GM19099 (cell line): ENCODE measurements around the gene UACA.

Experiments
- POLR2A ChIP-seq: IDR thresholded peaks from 3 replicates; pipeline ENCODE4 v1.6.1; 2011; ENCODE audit warnings: low read depth; ENCODE audit not compliant: insufficient read length; ENCODE audit errors: extremely low read depth

Gene UACA

GRCh38 chr15:70765504-70766281, 2.3 kb upstream of the UACA start:
- no peak for TF ChIP-seq POLR2A

DNA sequence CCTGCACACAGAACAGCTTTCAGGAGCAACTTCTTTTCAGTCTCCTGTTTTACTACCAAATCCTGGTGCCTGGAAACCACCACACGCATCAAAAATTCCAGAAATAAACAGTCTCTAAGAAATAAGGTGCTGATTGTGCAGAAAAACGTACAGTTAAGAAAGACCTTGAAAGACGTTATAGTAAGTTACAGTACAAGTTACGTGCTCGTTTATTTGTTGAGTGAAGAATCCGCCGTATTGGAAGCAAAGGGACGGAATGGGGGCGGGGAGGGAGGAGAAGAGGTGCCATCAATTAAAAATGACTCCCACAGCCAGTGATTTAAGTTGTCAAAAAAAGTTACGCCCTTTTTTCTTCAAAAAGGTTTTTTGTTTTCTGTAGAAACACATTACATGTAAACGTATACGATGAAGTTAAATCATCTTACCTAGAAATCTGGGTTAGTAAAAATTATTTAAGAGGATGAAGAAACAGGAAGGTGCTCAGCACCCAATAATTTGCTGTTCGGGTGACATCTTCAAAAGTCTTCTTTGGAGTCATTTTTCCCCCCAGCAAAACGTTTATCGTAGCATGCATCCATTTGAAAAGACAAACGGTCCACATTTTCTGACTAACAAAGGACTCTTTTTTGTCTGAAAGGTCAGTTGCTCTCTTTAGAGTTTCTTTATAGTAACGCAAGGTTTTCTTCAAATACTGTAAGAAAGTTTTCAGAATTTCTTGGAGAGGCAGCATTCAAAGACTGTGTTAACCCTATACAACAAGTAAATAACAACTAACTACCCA, 782 bp upstream of the UACA start:
- TF ChIP-seq POLR2A, result no peak

GRCh38 chr15:70762469-70763119, 764 bp downstream of the UACA start:
- TF ChIP-seq POLR2A, result no peak

- no peak for TF ChIP-seq POLR2A
These were observed 1.4 kb downstream of the UACA start for GRCh38 chr15:70761931-70762468.

GRCh38 chr15:70761046-70761445, 2.3 kb downstream of the UACA start:
- TF ChIP-seq POLR2A, result no peak

DNA sequence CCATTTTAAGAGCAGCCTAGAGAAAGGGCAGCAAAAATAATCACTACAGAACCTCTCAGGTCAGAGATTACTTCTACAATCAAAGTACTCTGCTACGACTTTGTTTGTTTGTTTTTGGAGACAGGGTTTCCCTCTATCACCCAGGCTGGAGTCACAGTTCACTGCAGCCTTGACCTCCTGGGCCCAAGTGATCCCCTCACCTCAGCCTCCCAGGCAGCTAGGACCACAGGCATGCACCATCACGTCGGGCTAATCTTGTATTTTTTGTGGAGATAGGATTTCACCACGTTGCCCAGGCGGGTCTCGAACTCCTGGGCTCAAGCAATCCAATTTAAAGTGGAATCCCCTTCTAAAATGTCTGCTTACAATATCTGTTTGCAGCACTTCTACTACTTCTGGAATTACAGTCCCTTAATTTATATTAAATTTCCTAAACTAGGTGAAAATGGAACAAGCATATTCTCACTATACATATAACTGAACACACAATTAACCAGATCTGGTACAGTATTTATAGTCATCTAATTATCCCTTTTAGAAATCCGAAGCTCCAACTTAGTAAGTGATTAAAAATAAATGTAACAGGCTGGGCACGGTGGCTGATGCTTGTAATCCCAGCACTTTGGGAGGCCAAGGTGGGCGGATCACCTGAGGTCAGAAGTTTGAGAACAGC, 4.4 kb downstream of the UACA start:
- no peak for TF ChIP-seq POLR2A

DNA sequence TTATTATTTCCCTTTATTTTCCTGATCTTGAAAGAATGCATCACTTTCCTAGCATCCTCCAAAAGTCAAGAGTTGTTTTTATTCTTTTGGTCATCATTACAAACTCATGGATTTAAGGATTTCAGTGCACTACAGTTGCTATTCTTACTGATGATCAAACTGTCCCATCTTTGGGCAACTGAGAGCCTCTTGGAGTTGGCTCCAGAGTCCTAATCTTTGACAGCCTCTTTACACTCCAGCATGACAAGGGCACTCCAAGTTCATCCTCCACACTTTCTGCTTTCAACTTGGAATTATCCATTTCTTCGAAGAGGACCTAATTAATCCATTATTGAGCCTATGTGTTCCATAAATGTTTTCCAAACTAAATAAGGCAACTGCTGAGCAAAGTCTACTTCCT, 5.7 kb downstream of the UACA start:
- no peak for TF ChIP-seq POLR2A

DNA sequence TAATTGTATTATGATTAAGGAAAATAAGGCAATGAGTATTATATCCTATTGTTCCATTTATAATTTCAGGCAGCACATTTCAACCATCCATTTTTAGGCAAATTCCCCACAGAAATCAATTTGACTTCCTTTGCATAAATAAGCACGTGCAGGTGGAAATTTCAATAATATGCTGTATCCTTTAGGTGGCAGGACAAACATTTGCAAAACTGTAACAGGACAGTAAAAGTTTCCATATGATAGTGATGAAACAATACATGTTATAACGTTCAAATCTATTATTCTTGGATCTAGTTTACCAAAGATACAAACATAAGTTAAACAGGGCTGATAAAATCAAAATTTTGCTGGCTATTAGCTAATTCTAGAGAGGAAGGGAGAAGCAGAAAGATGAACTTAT, 8.5 kb downstream of the UACA start:
- no peak for TF ChIP-seq POLR2A

DNA sequence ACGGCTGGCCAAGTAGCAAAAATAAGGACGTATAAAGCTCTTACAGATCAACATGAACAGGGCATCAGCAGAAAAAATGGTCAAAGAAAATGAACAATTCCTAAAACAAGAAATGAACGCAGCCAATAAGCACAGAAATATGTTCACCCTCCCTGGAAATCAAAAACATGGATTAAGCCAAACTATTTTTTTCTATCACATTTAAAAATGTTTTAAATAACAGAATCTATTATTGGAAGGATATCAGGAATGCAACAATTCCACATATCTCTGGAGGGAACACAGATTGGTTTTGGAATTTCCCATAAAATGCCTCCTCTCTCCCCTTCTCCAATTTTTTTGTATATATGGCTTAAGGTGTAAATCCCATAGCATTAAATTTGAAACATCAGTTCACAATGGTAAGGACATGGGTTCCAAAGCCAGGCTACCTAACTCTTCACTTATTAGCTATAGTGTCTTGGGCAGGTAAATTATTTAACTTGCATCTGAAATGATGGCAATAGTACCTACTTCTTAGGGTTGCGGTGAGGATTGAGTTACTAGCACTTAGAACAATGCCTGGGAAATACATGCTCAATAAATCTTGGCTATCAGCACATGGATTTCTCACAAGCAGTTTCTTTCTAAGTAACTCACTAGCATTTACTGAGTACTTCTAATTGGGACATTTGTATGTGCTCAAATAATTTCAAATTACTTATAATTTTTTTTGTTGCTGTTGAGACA, 10.1 kb downstream of the UACA start:
- no peak for TF ChIP-seq POLR2A

DNA sequence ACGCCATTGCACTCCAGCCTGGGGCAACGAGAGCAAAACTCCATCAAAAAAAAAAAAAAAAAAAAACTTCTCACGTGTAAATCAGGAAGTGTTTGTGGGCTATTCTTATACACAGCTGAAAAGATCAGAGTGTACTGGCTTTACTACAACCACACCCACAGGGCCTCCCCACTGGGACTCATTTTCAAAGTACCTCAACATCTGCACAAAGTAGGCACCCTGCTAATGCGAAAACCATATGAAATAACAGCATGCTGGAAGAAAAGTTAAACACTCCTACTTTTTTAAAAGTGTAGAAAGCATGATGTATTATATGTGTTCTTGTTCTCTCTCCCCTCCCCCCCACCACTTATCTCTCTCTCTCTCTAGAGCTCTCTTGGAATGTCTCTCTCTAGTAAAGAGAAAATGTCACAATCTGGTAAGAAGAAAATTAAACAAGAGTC, 11.1 kb downstream of the UACA start:
- no peak for TF ChIP-seq POLR2A

- no peak for TF ChIP-seq POLR2A
These were observed 13.0 kb downstream of the UACA start for GRCh38 chr15:70750203-70750869.

DNA sequence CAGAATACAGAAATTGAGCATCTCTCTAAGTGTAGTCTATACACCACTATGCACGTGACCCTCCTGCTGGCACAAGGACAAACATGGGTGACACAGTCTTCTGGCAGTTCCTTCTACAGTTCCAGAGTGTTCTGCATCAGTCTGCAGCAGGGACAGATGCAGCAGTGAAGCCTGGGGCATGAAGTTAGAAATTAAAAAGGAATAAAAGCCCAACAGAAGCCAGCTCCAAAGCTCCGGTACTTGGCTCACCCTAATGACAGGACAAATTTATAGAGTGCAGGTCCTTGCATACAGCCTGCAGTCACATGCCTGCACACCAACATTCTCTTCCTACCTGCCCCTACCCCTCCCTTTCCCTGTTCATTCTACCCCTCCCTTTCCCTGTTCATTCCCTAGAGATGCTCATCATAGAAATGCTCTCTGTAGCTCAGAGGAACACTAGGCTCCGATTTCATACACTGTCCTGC, 15.0 kb downstream of the UACA start:
- TF ChIP-seq POLR2A, result no peak

GRCh38 chr15:70742928-70743327, 20.4 kb downstream of the UACA start:
- no peak for TF ChIP-seq POLR2A
